ENCODE measurements around the gene JARID2.
A peak's percentile ranks its signal among the peaks of the same experiment; 100 is the strongest.

JARID2 gene

GRCh38 chr6:15245361-15246216, at the start of gene JARID2:
Gene JARID2 (plus strand): TSS chr6:15246069. CDS start chr6:15246540, 471 bp downstream.
- peak; percentile 94 for DNase-seq

- no peak for DNase-seq
These were observed 45.8 kb upstream of the JARID2 start for GRCh38 chr6:15200087-15200486.

- DNase-seq, result no peak
These were observed 40.5 kb upstream of the JARID2 start for GRCh38 chr6:15205321-15205720.

- DNase-seq, result no peak
These were observed 39.0 kb upstream of the JARID2 start for GRCh38 chr6:15206887-15207286.

- no peak for DNase-seq
These were observed 37.9 kb upstream of the JARID2 start for GRCh38 chr6:15207923-15208322.

GRCh38 chr6:15213838-15214400, 31.9 kb upstream of the JARID2 start:
- no peak for DNase-seq

GRCh38 chr6:15218401-15218800, 27.5 kb upstream of the JARID2 start:
- DNase-seq, result no peak

- no peak for DNase-seq
These were observed 25.8 kb upstream of the JARID2 start for GRCh38 chr6:15220062-15220461.

- no peak for DNase-seq
These were observed 18.0 kb upstream of the JARID2 start for GRCh38 chr6:15227827-15228318.

GRCh38 chr6:15230827-15231226, 15.0 kb upstream of the JARID2 start:
- DNase-seq, result no peak

- DNase-seq, result no peak
These were observed 12.9 kb upstream of the JARID2 start for GRCh38 chr6:15232836-15233510.

- DNase-seq, result no peak
These were observed 11.7 kb upstream of the JARID2 start for GRCh38 chr6:15234068-15234758.

GRCh38 chr6:15239616-15240364, 6.1 kb upstream of the JARID2 start:
- no peak for DNase-seq

- no peak for DNase-seq
These were observed 3.4 kb upstream of the JARID2 start for GRCh38 chr6:15242503-15242902.

GRCh38 chr6:15242937-15243614, 2.8 kb upstream of the JARID2 start:
- no peak for DNase-seq

- DNase-seq, result no peak
These were observed 1.8 kb upstream of the JARID2 start for GRCh38 chr6:15243910-15244619.

- peak; percentile 63 for DNase-seq
These were observed 1.1 kb upstream of the JARID2 start for GRCh38 chr6:15244620-15245360.

GRCh38 chr6:15246217-15246665, 372 bp downstream of the JARID2 start:
- DNase-seq, result no peak

GRCh38 chr6:15246666-15247499, 1.0 kb downstream of the JARID2 start:
- peak; percentile 33 for DNase-seq
